ENCODE measurements around the gene NR0B2. TPM values are rescaled to one million over a fixed set of nuclear protein-coding genes. Genes with fewer than 3 reads are reported as not detected.

NR0B2 gene
- polyA plus RNA-seq, 2 of the 4 experiments (the other 2 are of a cell fraction), result not detected

DNA sequence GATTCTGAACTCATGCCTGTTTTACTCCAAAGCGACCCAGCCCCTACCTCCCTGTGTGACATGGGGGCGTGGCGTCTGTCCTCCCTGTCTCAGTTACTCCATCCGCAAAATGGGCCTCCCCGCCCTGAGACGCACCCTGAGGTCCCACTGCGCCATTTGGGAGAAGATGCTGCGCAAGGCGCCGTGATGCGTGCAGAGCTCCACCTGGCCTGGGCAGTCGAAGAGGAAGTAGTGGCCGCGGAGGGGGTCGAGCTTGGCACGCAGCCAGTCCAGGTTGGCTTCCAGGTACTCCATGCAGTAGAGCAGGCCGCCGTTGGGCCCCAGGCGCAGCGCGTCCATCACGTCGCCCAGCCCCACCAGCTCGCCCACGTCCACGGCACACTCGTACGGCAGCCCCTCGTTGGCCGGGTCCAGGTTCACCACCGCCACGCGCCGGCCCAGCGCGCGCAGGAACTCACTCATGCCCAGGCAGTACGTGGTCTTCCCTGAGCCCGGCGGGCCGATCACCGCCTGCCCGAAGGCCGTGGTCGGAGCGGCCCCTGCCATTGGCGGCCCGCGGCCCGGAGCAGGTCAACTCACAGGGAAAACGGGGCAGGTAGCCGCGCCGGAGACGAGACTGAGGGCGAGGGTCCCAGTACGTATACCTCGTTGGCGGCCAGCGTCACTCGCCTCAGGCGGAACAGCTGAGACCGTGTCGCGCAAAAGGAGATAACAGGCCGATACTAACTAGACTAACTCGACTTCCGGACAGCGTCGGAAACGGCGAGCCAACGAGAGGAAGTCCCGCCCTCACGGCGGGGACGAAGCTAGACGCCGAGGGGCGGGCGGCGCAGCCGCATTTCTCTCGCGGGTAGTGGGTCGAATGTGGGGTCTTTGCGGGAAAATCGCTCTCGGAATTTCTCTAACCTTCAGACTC, 24.0 kb downstream of the NR0B2 start, which contains the start of gene GPN2:
Gene GPN2 (minus strand): TSS at position 733 of the 916 bp plus-strand sequence. CDS start 187 bp downstream, at position 546.
- Histone ChIP-seq H3K9me3 (no peaks in the 10 kb centered on the region), H3K4me1 (peaks cover 9% of the 10 kb centered on the region; the same call in 2 of the 3 replicates), H3K27ac (peak within 1 kb of the TSS; percentile 88 to 90), H3K4me2 (peak within 1 kb of the TSS; percentile 87), H3K4me3 (peak within 1 kb of the TSS; percentile 88)
- peak; percentile 71 to 75 for DNase-seq (ENCODE audit: low read depth in 1 of 2, low spot score in 1 of 2)
- ATAC-seq, result peak; percentile 94 to 96
- 3% methylated on average over 38 of the region's 89 CpGs for WGBS (ENCODE audit: missing lambda C conversion rate)
- ChIA-PET CTCF (interaction anchor here (0.6 to 3.0 kb wide), 7 partner anchors 11 to 288 kb away, joined by 3 to 14 read pairs (median 4); no protein-coding TSS in a partner anchor), POLR2A (interaction anchor here (0.6 to 2.0 kb wide), 8 partner anchors 10 to 388 kb away, joined by 3 to 14 read pairs (median 4); partner anchors contain the start of gene GPATCH3)
- no peak for FAIRE-seq
- peak in 1 of 2 experiments; percentile 70; a peak in 4 of 5 replicates for TF ChIP-seq JUN (IDR thresholded peaks at IDR 0.05)
- TF ChIP-seq BCL3 (IDR thresholded peaks at IDR 0.05), result peak; percentile 58; the same call in 1 of the 3 replicates
- peak; percentile 46 for TF ChIP-seq POLR2A (IDR thresholded peaks at IDR 0.05; ENCODE audit: low read length)
- TF ChIP-seq TFCP2L1 (CRISPR knock-in tag; IDR thresholded peaks at IDR 0.05), result 0 out of 2 replicates have a peak, but pooled peaks have one; percentile 20
- peak; percentile 71; the same call in 1 of the 2 replicates for TF ChIP-seq POLR2AphosphoS2 (conservative IDR thresholded peaks at IDR 0.05; ENCODE audit: low read length)
- TF ChIP-seq MAX (IDR thresholded peaks at IDR 0.05), result peak; percentile 33; the same call in 1 of the 2 replicates
- no peak for TF ChIP-seq NFE2L2 (conservative IDR thresholded peaks at IDR 0.05; ENCODE audit: low read length)
- no peak for TF ChIP-seq HOXB13 (CRISPR knock-in tag; IDR thresholded peaks at IDR 0.05; ENCODE audit: low read depth)
- no peak for TF ChIP-seq HOXB5 (CRISPR knock-in tag; IDR thresholded peaks at IDR 0.05)
- peak; percentile 25; the same call in 1 of the 2 replicates for TF ChIP-seq PHF8 (IDR thresholded peaks at IDR 0.05; ENCODE audit: borderline replicate concordance, low read depth)

DNA sequence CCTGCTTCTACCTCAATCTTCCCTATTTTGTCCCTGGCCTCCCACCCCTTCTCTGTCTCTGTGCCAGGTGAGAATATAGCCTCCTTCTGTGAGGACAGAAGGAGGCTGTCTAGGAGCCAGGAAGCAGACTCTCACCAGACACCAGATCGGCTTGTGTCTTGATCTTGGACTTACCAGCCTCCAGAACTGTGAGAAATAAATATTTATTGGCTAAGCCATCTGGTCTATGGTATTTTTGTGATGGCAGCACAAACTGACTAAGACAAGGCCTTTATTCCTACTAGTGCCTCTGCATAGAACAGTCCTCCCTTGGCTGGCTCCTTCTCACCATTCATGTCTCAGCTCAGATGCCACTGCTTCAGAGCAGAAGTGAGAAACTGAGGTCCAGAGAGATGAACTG, 25.5 kb downstream of the NR0B2 start:
- no peak overlapping the region for H3K27ac ChIP-seq
- DNase-seq (ENCODE audit: low read depth in 1 of 2, low spot score in 1 of 2), result no peak
- no peak overlapping the region; the same call in 2 of the 3 replicates for H3K4me2 ChIP-seq
- no peak for ATAC-seq
- no peak for FAIRE-seq
- H3K4me3 ChIP-seq, result no peak overlapping the region
- no peaks in the 10 kb centered on the region for H3K9me3 ChIP-seq
- ChIA-PET POLR2A (interaction anchor here (0.6 kb wide), 1 partner anchor 12 kb away, joined by 3 read pairs; the partner anchor contains the start of gene GPATCH3), CTCF (interaction anchor here (0.9 to 3.0 kb wide), 8 partner anchors 9 to 286 kb away, joined by 3 to 14 read pairs (median 8); no protein-coding TSS in a partner anchor)
- no peak for TF ChIP-seq ZC3H11A (IDR thresholded peaks at IDR 0.05)
- TF ChIP-seq, protein P1, sequence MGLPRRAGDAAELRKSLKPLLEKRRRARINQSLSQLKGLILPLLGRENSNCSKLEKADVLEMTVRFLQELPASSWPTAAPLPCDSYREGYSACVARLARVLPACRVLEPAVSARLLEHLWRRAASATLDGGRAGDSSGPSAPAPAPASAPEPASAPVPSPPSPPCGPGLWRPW (IDR thresholded peaks at IDR 0.05), result no peak
- TF ChIP-seq RAD21 (conservative IDR thresholded peaks at IDR 0.05 in 1 of 2, IDR thresholded peaks at IDR 0.05 in 1 of 2), result no peak
- no peak for TF ChIP-seq RARB (CRISPR knock-in tag; IDR thresholded peaks at IDR 0.05)
- TF ChIP-seq, protein P2, sequence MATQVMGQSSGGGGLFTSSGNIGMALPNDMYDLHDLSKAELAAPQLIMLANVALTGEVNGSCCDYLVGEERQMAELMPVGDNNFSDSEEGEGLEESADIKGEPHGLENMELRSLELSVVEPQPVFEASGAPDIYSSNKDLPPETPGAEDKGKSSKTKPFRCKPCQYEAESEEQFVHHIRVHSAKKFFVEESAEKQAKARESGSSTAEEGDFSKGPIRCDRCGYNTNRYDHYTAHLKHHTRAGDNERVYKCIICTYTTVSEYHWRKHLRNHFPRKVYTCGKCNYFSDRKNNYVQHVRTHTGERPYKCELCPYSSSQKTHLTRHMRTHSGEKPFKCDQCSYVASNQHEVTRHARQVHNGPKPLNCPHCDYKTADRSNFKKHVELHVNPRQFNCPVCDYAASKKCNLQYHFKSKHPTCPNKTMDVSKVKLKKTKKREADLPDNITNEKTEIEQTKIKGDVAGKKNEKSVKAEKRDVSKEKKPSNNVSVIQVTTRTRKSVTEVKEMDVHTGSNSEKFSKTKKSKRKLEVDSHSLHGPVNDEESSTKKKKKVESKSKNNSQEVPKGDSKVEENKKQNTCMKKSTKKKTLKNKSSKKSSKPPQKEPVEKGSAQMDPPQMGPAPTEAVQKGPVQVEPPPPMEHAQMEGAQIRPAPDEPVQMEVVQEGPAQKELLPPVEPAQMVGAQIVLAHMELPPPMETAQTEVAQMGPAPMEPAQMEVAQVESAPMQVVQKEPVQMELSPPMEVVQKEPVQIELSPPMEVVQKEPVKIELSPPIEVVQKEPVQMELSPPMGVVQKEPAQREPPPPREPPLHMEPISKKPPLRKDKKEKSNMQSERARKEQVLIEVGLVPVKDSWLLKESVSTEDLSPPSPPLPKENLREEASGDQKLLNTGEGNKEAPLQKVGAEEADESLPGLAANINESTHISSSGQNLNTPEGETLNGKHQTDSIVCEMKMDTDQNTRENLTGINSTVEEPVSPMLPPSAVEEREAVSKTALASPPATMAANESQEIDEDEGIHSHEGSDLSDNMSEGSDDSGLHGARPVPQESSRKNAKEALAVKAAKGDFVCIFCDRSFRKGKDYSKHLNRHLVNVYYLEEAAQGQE (IDR thresholded peaks at IDR 0.05), result no peak
- TF ChIP-seq SREBF2 (IDR thresholded peaks at IDR 0.05), result no peak
- TF ChIP-seq HOXA7 (CRISPR knock-in tag; IDR thresholded peaks at IDR 0.05), result no peak
- TF ChIP-seq SMC3 (IDR thresholded peaks at IDR 0.05), result no peak
- TF ChIP-seq NR3C1 (IDR thresholded peaks at IDR 0.05), result no peak
- TF ChIP-seq, protein P3, sequence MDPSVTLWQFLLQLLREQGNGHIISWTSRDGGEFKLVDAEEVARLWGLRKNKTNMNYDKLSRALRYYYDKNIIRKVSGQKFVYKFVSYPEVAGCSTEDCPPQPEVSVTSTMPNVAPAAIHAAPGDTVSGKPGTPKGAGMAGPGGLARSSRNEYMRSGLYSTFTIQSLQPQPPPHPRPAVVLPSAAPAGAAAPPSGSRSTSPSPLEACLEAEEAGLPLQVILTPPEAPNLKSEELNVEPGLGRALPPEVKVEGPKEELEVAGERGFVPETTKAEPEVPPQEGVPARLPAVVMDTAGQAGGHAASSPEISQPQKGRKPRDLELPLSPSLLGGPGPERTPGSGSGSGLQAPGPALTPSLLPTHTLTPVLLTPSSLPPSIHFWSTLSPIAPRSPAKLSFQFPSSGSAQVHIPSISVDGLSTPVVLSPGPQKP (IDR thresholded peaks at IDR 0.05; ENCODE audit: low read depth, low read length), result no peak
- TF ChIP-seq TFCP2L1 (CRISPR knock-in tag; IDR thresholded peaks at IDR 0.05), result no peak
- TF ChIP-seq EHF (CRISPR knock-in tag; IDR thresholded peaks at IDR 0.05), result no peak
- TF ChIP-seq USF2 (IDR thresholded peaks at IDR 0.05), result no peak
- TF ChIP-seq KDM1A (IDR thresholded peaks at IDR 0.05; ENCODE audit: low read depth), result no peak
- no peak for TF ChIP-seq HOXB13 (CRISPR knock-in tag; IDR thresholded peaks at IDR 0.05; ENCODE audit: low read depth)
- WGBS (ENCODE audit: missing lambda C conversion rate), result 100% methylated on average over 1 of the region's 1 CpG
- peaks cover 9% of the 10 kb centered on the region; the same call in 2 of the 3 replicates for H3K4me1 ChIP-seq

Measured in A549 (cell line).